Osteoblast (primary cell): Measurements from ENCODE around the gene INSIG1. TPM values are rescaled to one million over a fixed set of nuclear protein-coding genes. Genes with fewer than 3 reads are reported as not detected.

ENCODE experiments used
- DNase-seq: peaks from one replicate; pipeline ENCODE4 v3.0.0; 2011; ENCODE audit warnings: low spot score, mixed read lengths; ENCODE audit not compliant: insufficient read length; ENCODE audit errors: missing footprints
- H2AFZ ChIP-seq: 2 replicates; pipeline ENCODE4 v1.6.0; 2011; ENCODE audit warnings: mild to moderate bottlenecking, low read length
- H3K27ac ChIP-seq: 2 replicates; pipeline ENCODE4 v1.5.1; 2011; ENCODE audit warnings: mild to moderate bottlenecking, low read depth, low read length, moderate library complexity
- H3K27me3 ChIP-seq: 2 replicates; pipeline ENCODE4 v1.6.0; 2012; ENCODE audit warnings: mild to moderate bottlenecking, control low read depth, inconsistent platforms, low read length, moderate library complexity; ENCODE audit not compliant: insufficient read depth
- H3K36me3 ChIP-seq: 2 replicates; pipeline ENCODE4 v1.5.1; 2011; ENCODE audit warnings: mild to moderate bottlenecking, low read length, control low read depth, moderate library complexity; ENCODE audit not compliant: insufficient read depth
- H3K4me1 ChIP-seq: 2 replicates; pipeline ENCODE4 v1.5.1; 2011; ENCODE audit warnings: mild to moderate bottlenecking, low read length, control low read depth, moderate library complexity; ENCODE audit not compliant: insufficient read depth
- H3K4me2 ChIP-seq: 2 replicates; pipeline ENCODE4 v1.6.0; 2011; ENCODE audit warnings: mild to moderate bottlenecking, low read length; ENCODE audit not compliant: insufficient read depth
- H3K4me3 ChIP-seq: fragments of 200-600 bp; sonication (generic); 3 replicates; pipeline ENCODE4 v1.5.1; 2012; ENCODE audit warnings: mild to moderate bottlenecking, low read length, inconsistent platforms; ENCODE audit not compliant: insufficient read depth
- H3K79me2 ChIP-seq: 2 replicates; pipeline ENCODE4 v1.6.0; 2012; ENCODE audit warnings: mild to moderate bottlenecking, low read length, control low read depth, inconsistent platforms; ENCODE audit not compliant: insufficient read depth
- H3K9me3 ChIP-seq: 2 replicates; pipeline ENCODE4 v1.5.1; 2011; ENCODE audit warnings: low read depth, low read length, control low read depth
- H4K20me1 ChIP-seq: 2 replicates; pipeline ENCODE4 v1.6.0; 2012; ENCODE audit warnings: mild to moderate bottlenecking, low read length, control low read depth; ENCODE audit not compliant: insufficient read depth
- CTCF ChIP-seq: IDR thresholded peaks from 2 replicates; pipeline ENCODE4 v1.5.1; 2011; ENCODE audit warnings: mild to moderate bottlenecking, low read depth, low read length, moderate library complexity; ENCODE audit errors: extremely low read depth
- total RNA-seq: library from RNA; depleted of rRNA; stranded (reverse); fragments of >200 nt; gene quantifications from 2 replicates; pipeline ENCODE4 v1.2.3, GENCODE V29; 2012

Gene INSIG1
- total RNA-seq, 1 donor, result 835 TPM

- no peaks in the 10 kb centered on the region for H3K79me2 ChIP-seq
- no peak overlapping the region for H3K27ac ChIP-seq
- no peaks in the 10 kb centered on the region for H4K20me1 ChIP-seq
- H2AFZ ChIP-seq, result no peak overlapping the region
- no peak for DNase-seq
- H3K36me3 ChIP-seq, result no peaks in the 10 kb centered on the region
- no peak overlapping the region for H3K4me3 ChIP-seq
- H3K4me1 ChIP-seq, result peaks cover 22% of the 10 kb centered on the region
- no peak for TF ChIP-seq CTCF
- no peaks in the 10 kb centered on the region for H3K27me3 ChIP-seq
- H3K4me2 ChIP-seq, result no peak overlapping the region
- H3K9me3 ChIP-seq, result no peaks in the 10 kb centered on the region
Measured at GRCh38 chr7:155266440-155266839, 31.2 kb upstream of the INSIG1 start.

- H3K36me3 ChIP-seq, result no peaks in the 10 kb centered on the region
- no peaks in the 10 kb centered on the region for H3K27me3 ChIP-seq
- no peaks in the 10 kb centered on the region for H3K79me2 ChIP-seq
- no peaks in the 10 kb centered on the region for H4K20me1 ChIP-seq
- H2AFZ ChIP-seq, result no peak overlapping the region
- no peak for TF ChIP-seq CTCF
- H3K9me3 ChIP-seq, result no peaks in the 10 kb centered on the region
- peak; percentile 34 for DNase-seq
- no peak overlapping the region for H3K4me3 ChIP-seq
- peaks cover 22% of the 10 kb centered on the region for H3K4me1 ChIP-seq
- H3K4me2 ChIP-seq, result no peak overlapping the region
- H3K27ac ChIP-seq, result no peak overlapping the region
Measured at GRCh38 chr7:155267023-155267422, 30.7 kb upstream of the INSIG1 start.

- Histone ChIP-seq H3K4me1 (peaks cover 22% of the 10 kb centered on the region), H3K27ac (no peak overlapping the region), H4K20me1 (no peaks in the 10 kb centered on the region), H3K4me2 (no peak overlapping the region), H2AFZ (no peak overlapping the region), H3K79me2 (no peaks in the 10 kb centered on the region), H3K27me3 (no peaks in the 10 kb centered on the region), H3K4me3 (no peak overlapping the region), H3K9me3 (no peaks in the 10 kb centered on the region), H3K36me3 (no peaks in the 10 kb centered on the region)
- no peak for TF ChIP-seq CTCF
- DNase-seq, result no peak
Measured at GRCh38 chr7:155267436-155267835, 30.2 kb upstream of the INSIG1 start.

GRCh38 chr7:155268211-155268610 is 29.5 kb upstream of the INSIG1 start:
- H3K36me3 ChIP-seq, result no peaks in the 10 kb centered on the region
- H2AFZ ChIP-seq, result no peak overlapping the region
- H4K20me1 ChIP-seq, result no peaks in the 10 kb centered on the region
- H3K79me2 ChIP-seq, result no peaks in the 10 kb centered on the region
- peak overlapping the region; percentile 97 for H3K27ac ChIP-seq
- TF ChIP-seq CTCF, result no peak
- H3K4me2 ChIP-seq, result no peak overlapping the region
- peak; percentile 21 for DNase-seq
- H3K4me3 ChIP-seq, result no peak overlapping the region
- H3K9me3 ChIP-seq, result no peaks in the 10 kb centered on the region
- peaks cover 22% of the 10 kb centered on the region for H3K4me1 ChIP-seq
- H3K27me3 ChIP-seq, result no peaks in the 10 kb centered on the region
